IMR-90 (cell line): Measurements from ENCODE around the gene MFNG. TPM values are rescaled to one million over a fixed set of nuclear protein-coding genes. Genes with fewer than 3 reads are reported as not detected.

Experiments used
- ATAC-seq: fragments of 200-7000 bp; cut with Tn5 transposase; 2 replicates; pipeline ENCODE4 v1.9.1; 2020; ENCODE audit warnings: low read depth, mild to moderate bottlenecking, moderate library complexity
- BruUV-seq: library from RNA; stranded (reverse); fragments of 400-500 nt; replicated peaks from 2 replicates; lab custom pipeline; 2021; lab: Mats Ljungman, UMichigan
- CTCF ChIA-PET: fragments of 300-600 bp; formaldehyde crosslinking; extraction: SDS; loops from one replicate; lab custom pipeline; 2021; ENCODE audit warnings: antibody characterized with exemption; lab: Yijun Ruan, JAX
- POLR2A ChIA-PET: fragments of 300-600 bp; sonication (Branson Sonifier 250); formaldehyde crosslinking; loops from one replicate; lab custom pipeline; 2022; ENCODE audit warnings: antibody characterized with exemption; ENCODE audit not compliant: unreplicated experiment; lab: Charles Lee
- DNase-seq: peaks from one replicate; pipeline ENCODE4 v3.0.0; 2013
- H2AFZ ChIP-seq: replicated peaks from 2 replicates; pipeline ENCODE3; 2013; ENCODE audit warnings: low read length, mild to moderate bottlenecking; ENCODE audit not compliant: poor library complexity
- H2AK5ac ChIP-seq: 2 replicates; pipeline ENCODE4 v1.6.1; 2013; ENCODE audit warnings: low read depth, low read length, inconsistent platforms
- H2AK9ac ChIP-seq: replicated peaks from 2 replicates; pipeline ENCODE3; 2013; ENCODE audit warnings: mild to moderate bottlenecking, low read depth, low read length, moderate library complexity; ENCODE audit not compliant: poor library complexity
- H2BK120ac ChIP-seq: 2 replicates; pipeline ENCODE4 v1.6.1; 2013; ENCODE audit warnings: low read depth, low read length, inconsistent platforms
- H2BK15ac ChIP-seq: 3 replicates; pipeline ENCODE4 v1.6.1; 2013; ENCODE audit warnings: low read depth, low read length, inconsistent platforms
- H2BK20ac ChIP-seq: 2 replicates; pipeline ENCODE4 v1.6.1; 2013; ENCODE audit warnings: low read depth, mild to moderate bottlenecking, inconsistent platforms, low read length, moderate library complexity
- H2BK5ac ChIP-seq: 2 replicates; pipeline ENCODE4 v1.6.1; 2013; ENCODE audit warnings: mild to moderate bottlenecking, low read depth, low read length, inconsistent platforms; ENCODE audit not compliant: poor library complexity, severe bottlenecking
- H3K14ac ChIP-seq: replicated peaks from 2 replicates; pipeline ENCODE4 v1.6.1; 2013; ENCODE audit warnings: low read depth, low read length, inconsistent platforms
- H3K18ac ChIP-seq: 2 replicates; pipeline ENCODE4 v1.6.1; 2013; ENCODE audit warnings: low read depth, low read length, control low read depth
- H3K23ac ChIP-seq: 2 replicates; pipeline ENCODE4 v1.6.1; 2013; ENCODE audit warnings: low read depth, low read length, inconsistent platforms
- H3K27ac ChIP-seq: 2 replicates; pipeline ENCODE4 v1.5.1; 2013; ENCODE audit warnings: mild to moderate bottlenecking, control low read depth, low read length; ENCODE audit not compliant: insufficient read depth
- H3K27me3 ChIP-seq: 2 replicates; pipeline ENCODE4 v1.6.1; 2013; ENCODE audit warnings: low read length; ENCODE audit not compliant: control insufficient read depth, insufficient read depth
- H3K36me3 ChIP-seq: 2 replicates; pipeline ENCODE4 v1.6.1; 2013; ENCODE audit warnings: low read length, mixed read lengths; ENCODE audit not compliant: control insufficient read depth, insufficient read depth
- H3K4ac ChIP-seq: 2 replicates; pipeline ENCODE4 v1.6.1; 2013; ENCODE audit warnings: low read depth, low read length, inconsistent platforms
- H3K4me1 ChIP-seq: 2 replicates; pipeline ENCODE4 v1.6.1; 2013; ENCODE audit warnings: low read length, mixed read lengths; ENCODE audit not compliant: control insufficient read depth, insufficient read depth
- H3K4me2 ChIP-seq: 2 replicates; pipeline ENCODE4 v1.6.1; 2013; ENCODE audit warnings: low read depth, mild to moderate bottlenecking, control low read depth, low read length, moderate library complexity
- H3K4me3 ChIP-seq: 2 replicates; pipeline ENCODE4 v1.5.1; 2013; ENCODE audit warnings: low read depth, mild to moderate bottlenecking, control low read depth, low read length, moderate library complexity; ENCODE audit not compliant: insufficient read depth
- H3K56ac ChIP-seq: 2 replicates; pipeline ENCODE4 v1.6.1; 2013; ENCODE audit warnings: low read length, inconsistent platforms; ENCODE audit not compliant: insufficient read depth; ENCODE audit errors: extremely low read depth
- H3K79me1 ChIP-seq, 2 experiments: 2 replicates each; pipeline ENCODE4 v1.6.1; 2013; ENCODE audit warnings: low read length in 2 of 2, inconsistent platforms in 1 of 2, low read depth in 1 of 2
- H3K9ac ChIP-seq: 2 replicates; pipeline ENCODE4 v1.6.1; 2013; ENCODE audit warnings: low read depth, low read length, control low read depth
- H3K9me1 ChIP-seq: 2 replicates; pipeline ENCODE4 v1.6.1; 2013; ENCODE audit warnings: low read length, inconsistent platforms; ENCODE audit not compliant: insufficient read depth
- H3K9me3 ChIP-seq: 2 replicates; pipeline ENCODE4 v1.6.1; 2013; ENCODE audit warnings: low read length; ENCODE audit not compliant: control insufficient read depth, insufficient read depth
- H4K20me1 ChIP-seq: 2 replicates; pipeline ENCODE4 v1.6.1; 2013; ENCODE audit warnings: low read length, inconsistent platforms; ENCODE audit not compliant: insufficient read depth
- H4K5ac ChIP-seq: 2 replicates; pipeline ENCODE4 v1.6.1; 2013; ENCODE audit warnings: mild to moderate bottlenecking, low read depth, low read length, control low read depth
- H4K8ac ChIP-seq, 2 experiments: 2 replicates each; pipeline ENCODE4 v1.6.1; 2013; ENCODE audit warnings: low read depth in 2 of 2, low read length in 2 of 2, control low read depth in 1 of 2, inconsistent platforms in 1 of 2
- H4K91ac ChIP-seq: 2 replicates; pipeline ENCODE4 v1.6.1; 2013; ENCODE audit warnings: low read depth, low read length, inconsistent platforms; ENCODE audit not compliant: insufficient read depth
- BHLHE40 ChIP-seq: fragments of 150-350 bp; IDR thresholded peaks from 2 replicates; pipeline ENCODE4 v1.6.1; 2016; ENCODE audit warnings: mild to moderate bottlenecking, low read depth, low read length
- CEBPB ChIP-seq: IDR thresholded peaks from 2 replicates; pipeline ENCODE4 v1.6.1; 2012; ENCODE audit warnings: low read depth, low read length, improper control_type of control experiment
- CHD1 ChIP-seq: IDR thresholded peaks from 2 replicates; pipeline ENCODE4 v1.6.1; 2012; ENCODE audit warnings: low read depth, low read length, improper control_type of control experiment
- ELK1 ChIP-seq: fragments of 150-350 bp; IDR thresholded peaks from 2 replicates; pipeline ENCODE4 v1.6.1; 2016; ENCODE audit warnings: low read depth, mild to moderate bottlenecking, low read length, moderate library complexity, borderline replicate concordance
- FOS ChIP-seq: fragments of 150-350 bp; IDR thresholded peaks from 2 replicates; pipeline ENCODE4 v1.6.1; 2016; ENCODE audit warnings: low read depth, low read length
- MAFK ChIP-seq: IDR thresholded peaks from 2 replicates; pipeline ENCODE4 v1.6.1; 2012; ENCODE audit warnings: low read depth, low read length, improper control_type of control experiment
- MAZ ChIP-seq: IDR thresholded peaks from 2 replicates; pipeline ENCODE4 v1.6.1; 2012; ENCODE audit warnings: low read depth, mild to moderate bottlenecking, low read length, improper control_type of control experiment, moderate library complexity, borderline replicate concordance
- MXI1 ChIP-seq: IDR thresholded peaks from 2 replicates; pipeline ENCODE4 v1.6.1; 2012; ENCODE audit warnings: low read depth, mild to moderate bottlenecking, low read length, moderate library complexity, borderline replicate concordance
- NFE2L2 ChIP-seq: fragments of 150-350 bp; IDR thresholded peaks from 2 replicates; pipeline ENCODE4 v1.6.1; 2016; ENCODE audit warnings: low read depth, mild to moderate bottlenecking, low read length
- POLR2A ChIP-seq: IDR thresholded peaks from 2 replicates; pipeline ENCODE4 v1.6.1; 2012; ENCODE audit warnings: mild to moderate bottlenecking, low read depth, low read length
- RAD21 ChIP-seq: IDR thresholded peaks from 2 replicates; pipeline ENCODE4 v1.6.1; 2012; ENCODE audit warnings: low read length, improper control_type of control experiment
- RCOR1 ChIP-seq: IDR thresholded peaks from 2 replicates; pipeline ENCODE4 v1.6.1; 2012; ENCODE audit warnings: mild to moderate bottlenecking, low read length, improper control_type of control experiment; ENCODE audit not compliant: insufficient replicate concordance
- RFX5 ChIP-seq: IDR thresholded peaks from 2 replicates; pipeline ENCODE4 v1.8.0; 2012; ENCODE audit warnings: low read depth, mild to moderate bottlenecking, low read length, moderate library complexity
- SMC3 ChIP-seq: fragments of 150-350 bp; IDR thresholded peaks from 2 replicates; pipeline ENCODE4 v1.6.1; 2016; ENCODE audit warnings: low read depth, mild to moderate bottlenecking, antibody characterized with exemption, low read length, moderate library complexity
- WGBS, 2 experiments: methylation state at CpG; one replicate each; pipeline versions ENCODE4 v1.1.5 to v1.1.7; 2013; ENCODE audit warnings: missing lambda C conversion rate in 2 of 2; ENCODE audit not compliant: insufficient read length in 1 of 2; ENCODE audit errors: extremely low coverage in 2 of 2; 5-methylcytosine and 5-hydroxymethylcytosine counted together
- dilution Hi-C: fragments of 300-500 bp; cut with HindIII; formaldehyde crosslinking; loops from one replicate; pipeline ENCODE4 v1.14.3; 2018; ENCODE audit warnings: low sequenced_read_pairs; ENCODE audit not compliant: unreplicated experiment
- in situ Hi-C: fragments of 300-500 bp; cut with MboI; formaldehyde crosslinking; loops from 3 replicates; pipeline ENCODE4 v1.14.3; 2019; ENCODE audit warnings: low sequenced_read_pairs, inconsistent platforms, mixed read lengths
- intact Hi-C: fragments of 100-400 bp; cut with micrococcal nuclease; formaldehyde crosslinking; loops from 2 replicates; pipeline ENCODE4 v1.10.0; 2022
- polyA plus RNA-seq, 3 experiments: library from polyadenylated mRNA; depleted of rRNA; stranded (reverse); fragments of >200 nt; gene quantifications; 2 replicates each; pipeline ENCODE4 v1.2.3, GENCODE V29; 2012; ENCODE audit warnings: low replicate concordance in 1 of 3
- total RNA-seq: library from RNA; depleted of rRNA; stranded (reverse); fragments of >200 nt; gene quantifications from 2 replicates; pipeline ENCODE4 v1.2.3, GENCODE V29; 2012
- TF ChIP-seq, protein P1 (sequence below): conservative IDR thresholded peaks from 2 replicates; pipeline ENCODE4 v1.5.1; 2012; ENCODE audit warnings: mild to moderate bottlenecking, low read depth, low read length, improper control_type of control experiment
- TF ChIP-seq, protein P2 (sequence below): fragments of 150-350 bp; IDR thresholded peaks from 2 replicates; pipeline ENCODE4 v1.6.1; 2017; ENCODE audit warnings: mild to moderate bottlenecking, antibody characterized with exemption, low read length, low read depth

Gene MFNG
- total and polyA plus RNA-seq, 2 of the 4 experiments (the other 2 are of a cell fraction): 0.15 TPM; not detected in 1

- in situ Hi-C loops (no loop called here), intact Hi-C loops (no loop called here), dilution Hi-C loops (no loop called here)
- Histone ChIP-seq H3K14ac (peak overlapping the region; percentile 97), H3K56ac (no peak overlapping the region), H3K23ac (peak overlapping the region; percentile 68), H3K9ac (no peak overlapping the region), H3K79me1 (peaks cover 3 to 16% of the 10 kb centered on the region in 2 experiments; a peak in 1 of 4 replicates), H3K27me3 (no peaks in the 10 kb centered on the region), H3K27ac (peak overlapping the region; percentile 32; the same call in 1 of the 2 replicates), H4K20me1 (peaks cover 3% of the 10 kb centered on the region; the same call in 1 of the 2 replicates), H2AFZ (peak overlapping the region; percentile 61), H2AK9ac (no peak overlapping the region), H3K36me3 (no peaks in the 10 kb centered on the region), H3K4ac (peak overlapping the region; percentile 99), H3K9me1 (peaks cover 22% of the 10 kb centered on the region), H2BK120ac (peak overlapping the region; percentile 99), H2BK15ac (peak overlapping the region; percentile 95), H2BK5ac (peak overlapping the region; percentile 96), H3K4me1 (peaks cover 17% of the 10 kb centered on the region), H3K4me2 (no peak overlapping the region), H4K8ac (peak overlapping the region; percentile 86; a peak in 3 of 4 replicates), H3K4me3 (no peak overlapping the region), H4K5ac (no peak overlapping the region), H2BK20ac (peak overlapping the region; percentile 99), H3K9me3 (peaks cover 19% of the 10 kb centered on the region), H2AK5ac (peak overlapping the region; percentile 92), H3K18ac (no peak overlapping the region), H4K91ac (peak overlapping the region; percentile 98)
- ChIA-PET POLR2A (interaction anchor here (0.7 kb wide), 1 partner anchor 97 kb away, joined by 3 read pairs; no protein-coding TSS in a partner anchor), CTCF (no interaction called here)
- ATAC-seq: no peak
- no TSS peak for BruUV-seq
- DNase-seq: no peak
- no peak for TF ChIP-seq RAD21
- TF ChIP-seq BHLHE40: no peak
- TF ChIP-seq, protein P1, sequence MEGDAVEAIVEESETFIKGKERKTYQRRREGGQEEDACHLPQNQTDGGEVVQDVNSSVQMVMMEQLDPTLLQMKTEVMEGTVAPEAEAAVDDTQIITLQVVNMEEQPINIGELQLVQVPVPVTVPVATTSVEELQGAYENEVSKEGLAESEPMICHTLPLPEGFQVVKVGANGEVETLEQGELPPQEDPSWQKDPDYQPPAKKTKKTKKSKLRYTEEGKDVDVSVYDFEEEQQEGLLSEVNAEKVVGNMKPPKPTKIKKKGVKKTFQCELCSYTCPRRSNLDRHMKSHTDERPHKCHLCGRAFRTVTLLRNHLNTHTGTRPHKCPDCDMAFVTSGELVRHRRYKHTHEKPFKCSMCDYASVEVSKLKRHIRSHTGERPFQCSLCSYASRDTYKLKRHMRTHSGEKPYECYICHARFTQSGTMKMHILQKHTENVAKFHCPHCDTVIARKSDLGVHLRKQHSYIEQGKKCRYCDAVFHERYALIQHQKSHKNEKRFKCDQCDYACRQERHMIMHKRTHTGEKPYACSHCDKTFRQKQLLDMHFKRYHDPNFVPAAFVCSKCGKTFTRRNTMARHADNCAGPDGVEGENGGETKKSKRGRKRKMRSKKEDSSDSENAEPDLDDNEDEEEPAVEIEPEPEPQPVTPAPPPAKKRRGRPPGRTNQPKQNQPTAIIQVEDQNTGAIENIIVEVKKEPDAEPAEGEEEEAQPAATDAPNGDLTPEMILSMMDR: no peak
- no peak for TF ChIP-seq ELK1
- TF ChIP-seq RFX5: no peak
- TF ChIP-seq, protein P2, sequence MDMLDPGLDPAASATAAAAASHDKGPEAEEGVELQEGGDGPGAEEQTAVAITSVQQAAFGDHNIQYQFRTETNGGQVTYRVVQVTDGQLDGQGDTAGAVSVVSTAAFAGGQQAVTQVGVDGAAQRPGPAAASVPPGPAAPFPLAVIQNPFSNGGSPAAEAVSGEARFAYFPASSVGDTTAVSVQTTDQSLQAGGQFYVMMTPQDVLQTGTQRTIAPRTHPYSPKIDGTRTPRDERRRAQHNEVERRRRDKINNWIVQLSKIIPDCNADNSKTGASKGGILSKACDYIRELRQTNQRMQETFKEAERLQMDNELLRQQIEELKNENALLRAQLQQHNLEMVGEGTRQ: no peak
- TF ChIP-seq POLR2A: no peak
- TF ChIP-seq MXI1: no peak
- TF ChIP-seq CHD1: no peak
- no peak for TF ChIP-seq MAZ
- no peak for TF ChIP-seq FOS
- TF ChIP-seq MAFK: no peak
- TF ChIP-seq NFE2L2: no peak
- TF ChIP-seq RCOR1: no peak
- TF ChIP-seq CEBPB: no peak
- TF ChIP-seq SMC3: no peak
- 57% methylated on average over 2 of the region's 6 CpGs; no CpG with 5 or more reads in 1 of the 2 experiments for WGBS, 2 experiments
Observed at GRCh38 chr22:37430941-37431340, 55.2 kb downstream of the MFNG start.
